ENCODE measurements around the gene LRRC8A. TPM values are rescaled to one million over a fixed set of nuclear protein-coding genes. Genes with fewer than 3 reads are reported as not detected.

The LRRC8A gene
- total and polyA plus RNA-seq, 2 of the 4 experiments (the other 2 are of a cell fraction) = 42.8 to 60.9 TPM

- H4K8ac ChIP-seq (ENCODE audit: low read depth in 2 of 2, low read length in 2 of 2) = no peak overlapping the region
- no TSS peak for BruUV-seq (replicated peaks)
- H3K27me3 ChIP-seq (ENCODE audit: control insufficient read depth, insufficient read depth, low read length) = no peaks in the 10 kb centered on the region
- dilution Hi-C loops (cut with HindIII; ENCODE audit: low sequenced_read_pairs, unreplicated experiment) (no loop called here), intact Hi-C loops (cut with micrococcal nuclease) (no loop called here), in situ Hi-C loops (cut with MboI; ENCODE audit: low sequenced_read_pairs) (no loop called here)
- POLR2A ChIA-PET (ENCODE audit: unreplicated experiment) = no interaction called here
- H3K56ac ChIP-seq (ENCODE audit: extremely low read depth, insufficient read depth, low read length) = no peak overlapping the region
- peaks cover 34 to 78% of the 10 kb centered on the region in 2 experiments for H3K79me1 ChIP-seq (ENCODE audit: low read depth in 1 of 2, low read length in 2 of 2)
- H3K9ac ChIP-seq (ENCODE audit: low read depth, low read length) = no peak overlapping the region
- H2BK120ac ChIP-seq (ENCODE audit: low read depth, low read length) = no peak overlapping the region
- no peak overlapping the region for H3K18ac ChIP-seq (ENCODE audit: low read depth, low read length)
- no peak overlapping the region for H3K4me2 ChIP-seq (ENCODE audit: low read depth, low read length)
- no peak for TF ChIP-seq RAD21 (IDR thresholded peaks at IDR 0.05; ENCODE audit: low read length)
- H3K36me3 ChIP-seq (ENCODE audit: control insufficient read depth, insufficient read depth, low read length) = peaks cover 40% of the 10 kb centered on the region
- no CpG with 5 or more reads among the region's 2 CpGs for WGBS, 2 experiments (ENCODE audit: extremely low coverage in 2 of 2, insufficient read length in 1 of 2)
- H3K4me3 ChIP-seq (ENCODE audit: insufficient read depth, low read depth, low read length) = no peak overlapping the region
- no peak overlapping the region for H4K91ac ChIP-seq (ENCODE audit: insufficient read depth, low read depth, low read length)
- no peak overlapping the region for H2AK9ac ChIP-seq (replicated peaks; ENCODE audit: low read depth, low read length, poor library complexity)
- no peak overlapping the region for H3K4ac ChIP-seq (ENCODE audit: low read depth, low read length)
- no peak overlapping the region for H3K14ac ChIP-seq (replicated peaks; ENCODE audit: low read depth, low read length)
- no peak overlapping the region for H2BK5ac ChIP-seq (ENCODE audit: low read depth, low read length, poor library complexity, severe bottlenecking)
- no peak overlapping the region for H2AFZ ChIP-seq (replicated peaks; ENCODE audit: low read length, poor library complexity)
- H3K4me1 ChIP-seq (ENCODE audit: control insufficient read depth, insufficient read depth, low read length) = peaks cover 21% of the 10 kb centered on the region
- DNase-seq = no peak
- H4K20me1 ChIP-seq (ENCODE audit: insufficient read depth, low read length) = peaks cover 7% of the 10 kb centered on the region
- H2AK5ac ChIP-seq (ENCODE audit: low read depth, low read length) = no peak overlapping the region
- no peak overlapping the region for H2BK20ac ChIP-seq (ENCODE audit: low read depth, low read length)
- no peak overlapping the region for H2BK15ac ChIP-seq (ENCODE audit: low read depth, low read length)
- H3K23ac ChIP-seq (ENCODE audit: low read depth, low read length) = no peak overlapping the region
- H3K9me1 ChIP-seq (ENCODE audit: insufficient read depth, low read length) = peaks cover 29% of the 10 kb centered on the region
- no peaks in the 10 kb centered on the region for H3K9me3 ChIP-seq (ENCODE audit: control insufficient read depth, insufficient read depth, low read length)
- ATAC-seq (ENCODE audit: low read depth) = no peak
- no peak overlapping the region for H4K5ac ChIP-seq (ENCODE audit: low read depth, low read length)
- CTCF ChIA-PET = no interaction called here
- H3K27ac ChIP-seq (ENCODE audit: insufficient read depth, low read length) = no peak overlapping the region
Measured at GRCh38 chr9:128894764-128895163, 12.8 kb downstream of the LRRC8A start.
